NK-92 (cell line): ENCODE data around the gene ZNF592.
"Not testable (repeated sequence)": the region's sequence is repeated elsewhere in the genome, so short reads cannot be mapped to it uniquely, and the experiment has no call there.

Experiments
- DNase-seq: peaks from one replicate; lab custom pipeline; 2025; ENCODE audit not compliant: unreplicated experiment; lab: John Stamatoyannopoulos, UW

Gene ZNF592

DNA sequence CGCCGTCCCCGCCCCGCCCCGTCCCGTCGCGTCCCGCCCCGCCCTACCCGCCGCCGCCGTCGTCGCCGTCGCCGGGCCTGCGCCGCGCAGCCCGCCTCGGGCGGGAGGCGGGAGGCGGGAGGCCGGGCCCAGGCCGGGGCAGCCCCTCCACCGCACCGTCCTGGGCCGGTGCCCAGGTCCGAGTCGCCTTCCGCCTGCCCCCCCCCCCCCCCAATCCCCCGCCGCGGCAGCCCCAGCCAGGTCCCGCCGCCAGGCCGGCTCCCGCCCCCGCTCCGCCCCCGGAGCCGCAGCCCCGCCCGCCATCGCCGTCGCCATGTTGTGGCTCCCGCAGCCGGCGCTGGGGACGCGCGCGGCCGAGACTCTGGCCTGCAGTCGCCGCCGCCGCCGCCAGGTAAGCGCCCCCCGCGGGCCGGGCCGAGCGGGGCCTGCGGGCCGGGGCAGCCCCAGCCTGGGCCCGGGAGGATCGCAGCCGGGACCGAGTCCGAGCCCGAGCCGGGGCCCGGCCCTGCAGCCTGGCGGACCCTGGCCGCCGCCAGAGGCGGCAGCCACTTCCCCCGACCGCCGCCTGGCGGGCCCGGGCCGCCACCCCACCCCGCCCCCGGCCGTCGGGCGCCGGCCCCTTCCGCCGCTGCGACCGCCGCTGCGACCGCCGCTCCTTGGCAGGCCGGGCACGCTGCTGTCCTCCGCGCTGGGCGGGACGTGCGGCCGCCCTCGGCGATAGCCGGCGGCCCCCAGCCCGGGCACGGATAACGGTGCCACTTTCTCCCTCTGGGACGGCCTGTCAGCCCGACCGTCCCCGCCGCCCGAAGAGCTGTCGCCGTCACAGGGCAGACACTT is at the start of gene ZNF592:
Gene ZNF592 (plus strand): TSS at position 319 of the 837 bp plus-strand sequence. CDS start 34,084 bp downstream, outside the sequence.
- DNase-seq: no peak

DNA sequence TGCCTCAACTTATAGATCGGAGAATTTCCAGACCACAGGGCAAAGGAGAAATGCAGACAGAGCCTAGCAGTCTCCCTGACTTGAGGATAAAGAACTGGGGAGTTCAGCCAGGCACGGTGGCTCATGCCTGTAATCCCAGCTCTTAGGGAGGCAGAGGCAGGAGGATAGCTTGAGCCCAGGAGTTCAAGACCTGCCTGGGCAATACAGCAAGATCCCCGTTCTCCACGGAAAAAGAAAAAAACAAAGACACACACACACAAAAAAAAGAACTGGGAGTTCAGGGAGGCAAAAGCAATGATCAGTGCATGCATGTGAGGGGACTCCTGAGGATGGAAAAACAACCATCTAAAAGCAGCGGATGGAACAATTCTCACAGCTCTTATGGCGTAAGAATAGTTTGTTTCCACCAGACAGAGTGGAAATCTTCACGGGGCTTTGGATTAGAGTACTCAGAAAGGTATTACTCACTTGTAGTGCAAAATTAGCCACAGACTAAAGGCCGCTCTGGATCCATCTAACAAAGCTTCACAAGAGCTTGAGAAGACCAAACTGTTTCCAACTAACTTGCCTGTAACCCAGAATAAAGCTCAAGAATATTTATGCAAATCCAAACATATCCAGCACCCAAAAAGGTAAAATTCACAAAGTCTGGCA is 48.7 kb upstream of the ZNF592 start:
- no peak for DNase-seq

- no peak for DNase-seq
These were observed 45.4 kb upstream of the ZNF592 start for GRCh38 chr15:84702961-84703482.

GRCh38 chr15:84703808-84704207 is 44.6 kb upstream of the ZNF592 start:
- no peak for DNase-seq

DNA sequence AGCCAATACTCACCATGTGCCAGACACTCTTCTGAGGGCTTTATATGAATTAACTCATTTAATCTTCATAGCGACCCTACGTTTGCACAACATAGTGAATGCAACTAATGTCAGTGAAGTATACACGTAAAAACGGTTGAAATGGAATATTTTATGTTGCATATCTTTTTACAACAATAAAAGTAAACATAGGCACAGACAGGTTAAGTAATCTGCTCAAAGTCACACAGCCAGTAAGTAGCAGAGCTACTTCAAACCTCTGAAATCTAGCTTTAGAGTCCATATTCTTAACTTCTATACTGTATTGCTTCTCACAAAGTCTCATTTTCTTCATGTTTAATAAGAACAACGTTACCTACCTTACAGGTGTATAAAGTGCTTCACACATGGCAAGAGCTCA is 34.0 kb upstream of the ZNF592 start:
- no peak for DNase-seq

DNA sequence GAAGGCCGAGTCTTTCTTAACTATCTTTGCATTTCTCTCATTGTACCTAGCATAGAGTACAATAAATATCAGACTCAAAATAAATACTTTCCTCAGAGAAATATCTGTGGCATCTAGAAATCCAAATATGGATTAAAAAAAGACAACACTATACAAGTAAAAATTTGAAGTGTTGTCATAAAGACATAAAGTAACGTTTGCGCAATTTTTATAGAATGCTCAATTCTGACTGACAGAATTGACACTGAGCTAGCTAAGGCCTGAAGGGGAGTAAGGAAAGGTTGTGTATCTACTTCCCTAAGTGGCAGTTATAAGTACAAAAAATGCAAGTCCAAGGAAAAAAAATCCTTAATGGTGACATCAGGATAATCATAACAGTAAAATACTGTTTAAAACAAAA is 33.6 kb upstream of the ZNF592 start:
- DNase-seq: no peak

- no peak for DNase-seq
These were observed 32.9 kb upstream of the ZNF592 start for GRCh38 chr15:84715441-84716035.

DNA sequence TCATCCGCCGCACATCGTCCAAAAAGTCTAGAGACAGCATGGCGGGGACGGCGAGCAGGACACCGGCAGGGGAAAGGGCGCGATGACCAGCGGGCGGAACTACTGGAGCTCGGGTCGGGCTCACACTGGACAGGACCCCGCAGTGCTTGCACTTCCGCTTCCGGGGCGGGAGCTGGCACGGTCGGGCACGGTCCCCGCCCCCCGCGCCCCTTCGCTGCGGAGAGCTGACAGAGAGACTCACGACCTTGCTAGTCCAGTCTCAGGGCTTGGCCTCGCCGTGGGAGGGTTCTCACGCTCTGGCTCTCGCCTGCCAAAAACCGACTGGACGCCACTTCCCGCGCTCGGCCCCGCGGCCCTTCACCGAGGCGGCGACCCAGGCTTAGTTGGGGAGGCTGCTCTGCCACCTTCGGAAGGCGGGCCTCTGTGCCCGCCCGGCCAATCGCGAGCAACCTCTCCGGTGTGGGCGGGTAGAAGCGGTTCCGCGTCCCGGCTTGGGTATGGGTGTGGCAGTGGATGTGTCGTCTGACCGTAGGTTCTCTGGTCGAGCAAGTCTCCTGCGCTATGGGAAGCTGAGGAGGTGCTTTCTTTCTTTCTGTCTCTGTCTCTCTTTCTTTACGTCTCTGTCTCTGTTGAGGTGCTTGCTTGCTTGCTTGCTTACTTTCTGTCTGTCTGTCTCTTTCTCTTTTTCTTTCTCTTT is 32.2 kb upstream of the ZNF592 start, which contains the start of gene SEC11A:
Gene SEC11A (minus strand): TSS at position 104 of the 697 bp plus-strand sequence. CDS start 64 bp downstream, at position 40.
- DNase-seq: peak; percentile 71

DNA sequence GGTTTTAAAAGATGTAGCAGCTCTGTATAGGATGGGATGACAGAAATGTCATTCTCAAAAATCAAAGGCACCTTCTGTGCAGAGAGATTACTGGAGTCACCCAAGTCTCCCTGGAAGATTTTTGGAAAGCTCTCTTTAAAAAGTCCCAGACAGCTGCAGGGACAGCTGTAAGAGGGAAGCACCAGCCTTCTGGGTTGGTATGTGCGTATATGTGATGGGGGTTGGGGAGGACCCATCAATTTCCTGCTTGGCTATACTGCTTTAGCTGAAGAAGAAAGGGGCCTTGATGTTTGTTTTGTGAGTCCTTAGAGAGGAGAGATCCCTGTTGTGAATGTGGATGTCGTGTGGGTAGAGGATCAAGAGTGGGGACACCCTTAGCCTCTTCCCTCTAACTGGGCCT is 27.0 kb upstream of the ZNF592 start:
- DNase-seq: no peak

- no peak for DNase-seq
These were observed 25.8 kb upstream of the ZNF592 start for GRCh38 chr15:84722628-84723027.

DNA sequence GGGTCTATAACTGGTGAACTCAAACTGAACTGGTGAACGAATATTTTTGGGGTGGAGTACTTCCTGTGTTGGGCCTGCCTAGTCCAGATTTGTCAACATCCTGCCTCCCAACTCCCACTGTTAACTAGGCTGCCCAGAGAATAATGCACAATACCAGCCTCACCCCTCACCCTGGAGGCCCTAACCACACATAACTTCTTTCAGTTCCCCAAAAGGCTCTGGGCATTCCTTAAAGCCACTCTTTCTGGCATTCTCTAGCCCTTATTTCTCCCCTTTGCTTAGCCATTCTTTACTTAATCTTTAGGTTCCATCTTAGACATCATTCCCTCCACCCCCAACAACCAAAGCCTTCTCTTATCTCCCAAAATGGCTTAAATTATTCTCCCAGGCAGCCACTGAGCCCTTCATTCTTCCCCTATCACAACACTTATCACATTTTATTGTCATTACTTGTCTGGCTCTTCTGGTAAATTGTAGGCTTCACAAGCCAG is 23.3 kb upstream of the ZNF592 start:
- no peak for DNase-seq

DNA sequence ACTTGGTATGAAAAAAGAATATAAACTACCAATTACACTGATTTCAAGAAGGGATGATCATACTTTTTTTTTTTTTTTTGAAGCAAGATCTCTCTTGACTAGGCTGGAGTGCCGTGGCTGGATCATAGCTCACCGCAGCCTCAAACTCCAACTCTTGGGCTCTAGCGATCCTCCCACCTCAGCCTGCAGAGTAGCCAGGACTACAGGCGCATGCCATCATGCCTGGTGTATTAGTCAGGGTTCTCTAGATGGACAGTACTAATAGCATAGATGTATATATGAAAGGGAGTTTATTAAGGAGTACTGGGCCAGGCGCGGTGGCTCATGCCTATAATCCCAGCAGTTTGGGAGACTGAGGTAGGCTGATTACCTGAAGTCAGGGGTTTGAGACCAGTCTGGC is 21.0 kb upstream of the ZNF592 start:
- no peak for DNase-seq

GRCh38 chr15:84731774-84732173 is 16.6 kb upstream of the ZNF592 start:
- no peak for DNase-seq

GRCh38 chr15:84734794-84735479 is 13.5 kb upstream of the ZNF592 start:
- DNase-seq: no peak

- DNase-seq: not testable (repeated sequence)
These were observed 12.8 kb upstream of the ZNF592 start for GRCh38 chr15:84735480-84736061.

DNA sequence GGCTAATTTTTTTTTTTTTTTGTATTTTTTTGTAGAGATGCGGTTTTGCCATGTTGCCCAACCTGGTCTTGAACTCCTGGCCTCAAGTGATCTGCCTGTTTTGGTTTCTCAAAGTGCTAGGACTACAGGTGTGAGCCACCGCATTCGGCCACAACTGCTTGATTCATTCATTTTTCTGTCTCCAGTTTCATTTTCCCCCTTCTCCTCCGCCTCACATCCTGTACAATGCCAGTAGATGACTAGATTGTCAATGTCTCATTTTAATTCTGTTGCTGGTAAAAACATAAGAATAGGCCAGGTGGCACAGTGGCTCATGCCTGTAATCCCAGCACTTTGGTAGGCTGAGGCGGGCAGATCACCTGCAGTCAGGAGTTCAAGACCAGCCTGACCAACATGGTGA is 12.0 kb upstream of the ZNF592 start:
- no peak for DNase-seq

DNA sequence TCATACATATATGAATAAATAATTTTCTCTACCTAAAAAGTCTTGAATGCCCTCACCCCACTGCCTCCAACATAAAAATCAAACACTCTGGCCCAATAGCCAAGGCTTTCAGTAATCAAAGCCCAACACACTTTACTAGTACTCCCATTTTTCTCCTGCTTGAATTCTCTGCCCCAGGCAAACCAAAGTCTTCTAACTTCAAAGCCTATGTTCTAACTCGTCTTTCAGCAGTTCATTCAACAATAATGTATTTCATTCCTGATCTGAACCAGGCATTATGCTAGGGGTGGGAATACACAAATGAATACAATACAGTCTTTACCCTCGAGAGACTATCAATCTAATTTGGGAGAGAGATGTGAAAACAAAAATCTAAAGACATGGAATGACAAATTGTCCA is 11.4 kb upstream of the ZNF592 start:
- no peak for DNase-seq

GRCh38 chr15:84740691-84741090 is 7.7 kb upstream of the ZNF592 start:
- DNase-seq: no peak

GRCh38 chr15:84741121-84741520 is 7.3 kb upstream of the ZNF592 start:
- no peak for DNase-seq
